GM18868 (cell line): ENCODE measurements around the gene FERD3L.

ENCODE experiments used
- ATAC-seq: cut with Tn5 transposase; IDR thresholded peaks from one replicate; pipeline ENCODE4 v1.9.1; 2021; ENCODE audit warnings: mild to moderate bottlenecking, moderate library complexity; ENCODE audit not compliant: unreplicated experiment

The FERD3L gene

GRCh38 chr7:19101472-19101871 is 43.7 kb downstream of the FERD3L start:
- no peak for ATAC-seq

GRCh38 chr7:19099924-19100323 is 45.3 kb downstream of the FERD3L start:
- ATAC-seq, result no peak

- no peak for ATAC-seq
Measured at GRCh38 chr7:19099194-19099593, 46.0 kb downstream of the FERD3L start.

DNA sequence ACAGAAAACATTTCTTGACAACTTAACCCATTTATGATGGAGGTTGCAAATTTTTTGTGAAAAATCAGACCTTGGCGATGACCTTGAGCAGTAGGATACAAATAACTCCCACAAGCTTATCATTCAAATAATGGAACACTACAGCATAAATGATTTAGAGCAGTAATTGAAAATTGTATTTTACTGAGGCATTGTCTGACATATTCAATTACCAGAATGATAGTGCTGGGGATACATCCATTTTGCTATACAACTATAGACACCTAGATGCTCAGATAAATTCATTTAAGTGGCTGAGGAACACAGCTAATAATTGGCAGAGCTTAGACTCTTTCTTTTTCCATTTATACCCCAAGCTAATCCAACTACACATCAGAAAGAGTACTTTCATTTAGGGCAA is 46.7 kb downstream of the FERD3L start:
- ATAC-seq, result no peak

- ATAC-seq, result no peak
Measured at GRCh38 chr7:19097165-19098055, 47.8 kb downstream of the FERD3L start.

DNA sequence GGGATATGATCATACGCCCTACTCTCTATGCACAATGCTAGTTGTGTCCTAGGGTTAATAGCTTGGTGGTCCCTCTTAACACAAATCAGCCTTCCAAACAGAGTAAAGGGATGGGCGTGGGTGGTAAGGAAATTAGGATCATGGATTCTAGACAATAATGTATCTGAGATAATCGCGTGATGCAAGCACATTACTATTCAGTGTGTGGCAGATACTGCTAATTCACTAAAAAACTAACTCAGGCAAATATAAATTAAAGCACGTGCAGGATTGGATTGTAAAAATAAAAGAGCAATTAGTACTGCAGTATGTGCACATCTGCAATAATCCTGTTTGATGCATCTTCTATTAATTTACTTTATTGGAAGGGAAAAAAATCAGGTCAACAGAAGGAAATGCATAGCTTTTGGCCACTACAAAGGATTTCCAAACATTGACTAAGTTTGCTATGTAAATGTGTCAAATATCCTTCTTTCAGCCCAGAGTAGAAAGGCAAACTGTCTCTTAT is 49.8 kb downstream of the FERD3L start:
- ATAC-seq, result no peak
